PC-3 (cell line): ENCODE data around the gene TTC8.

Experiments
- CTCF ChIP-seq: fragments of 300-600 bp; sonication (generic); conservative IDR thresholded peaks from 2 replicates; pipeline ENCODE4 v1.5.1; 2017; ENCODE audit warnings: antibody characterized with exemption, low read depth, mild to moderate bottlenecking, low read length
- EZH2 ChIP-seq: fragments of 300-600 bp; sonication (generic); IDR thresholded peaks from one replicate; pipeline ENCODE4 v1.6.1; 2017; ENCODE audit warnings: antibody characterized with exemption, mild to moderate bottlenecking, low read length; ENCODE audit not compliant: unreplicated experiment

GRCh38 chr14:88775532-88775931 lies 48.9 kb upstream of the TTC8 start:
- no peak for TF ChIP-seq CTCF
- TF ChIP-seq EZH2 = no peak
